Measurements from ENCODE around the gene PCK1.

The PCK1 gene

GRCh38 chr20:57589728-57590484 lies 29.0 kb downstream of the PCK1 start:
- no peak for DNase-seq

GRCh38 chr20:57590485-57591288 lies 29.8 kb downstream of the PCK1 start:
- no peak for DNase-seq

DNA sequence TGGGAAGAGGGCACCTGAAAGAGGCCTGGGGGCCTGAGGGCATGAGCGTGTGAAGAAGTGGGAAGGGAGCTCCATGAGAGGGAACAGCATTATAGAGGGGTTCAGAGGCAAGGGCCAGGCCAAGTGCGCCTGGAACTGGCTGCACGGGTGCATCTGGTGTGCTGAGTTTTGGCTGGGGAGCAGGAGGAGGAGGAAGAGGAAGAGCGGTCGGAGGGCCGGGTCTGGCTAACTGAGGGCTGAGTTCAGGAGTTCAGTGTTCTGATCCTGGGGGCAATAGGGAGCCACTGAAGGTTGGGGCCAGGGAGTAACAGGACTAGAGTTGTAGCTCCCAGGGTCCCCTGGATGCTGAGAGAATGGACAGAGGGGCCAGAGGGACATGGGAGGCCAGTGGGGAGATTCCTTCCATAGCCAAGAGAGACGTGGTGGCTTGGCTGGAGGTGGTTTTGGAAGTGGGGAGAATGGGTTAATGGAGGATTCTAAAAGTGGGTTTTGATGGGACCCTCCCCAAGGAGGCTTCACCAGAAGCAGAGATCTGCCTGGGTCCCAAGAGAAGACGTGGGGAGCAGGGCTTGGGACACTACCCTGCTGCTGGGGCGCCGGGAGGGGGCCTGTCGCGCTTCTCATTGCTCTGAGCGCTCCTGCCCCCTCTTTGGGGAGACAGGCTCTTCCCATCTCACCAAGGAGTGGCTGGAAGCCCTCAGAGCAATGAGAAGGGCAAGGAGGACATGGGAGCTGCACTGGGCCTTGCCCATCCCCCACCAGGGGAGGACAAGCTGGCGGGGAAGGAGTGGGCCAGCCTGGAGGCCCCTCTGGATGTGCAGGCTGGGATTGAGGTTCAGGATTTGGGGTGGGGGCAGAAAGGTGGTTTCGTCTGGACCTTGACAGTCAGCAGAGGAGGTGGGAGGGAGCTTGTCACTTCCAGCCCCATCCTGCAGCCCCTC lies 30.6 kb downstream of the PCK1 start:
- DNase-seq = no peak

DNA sequence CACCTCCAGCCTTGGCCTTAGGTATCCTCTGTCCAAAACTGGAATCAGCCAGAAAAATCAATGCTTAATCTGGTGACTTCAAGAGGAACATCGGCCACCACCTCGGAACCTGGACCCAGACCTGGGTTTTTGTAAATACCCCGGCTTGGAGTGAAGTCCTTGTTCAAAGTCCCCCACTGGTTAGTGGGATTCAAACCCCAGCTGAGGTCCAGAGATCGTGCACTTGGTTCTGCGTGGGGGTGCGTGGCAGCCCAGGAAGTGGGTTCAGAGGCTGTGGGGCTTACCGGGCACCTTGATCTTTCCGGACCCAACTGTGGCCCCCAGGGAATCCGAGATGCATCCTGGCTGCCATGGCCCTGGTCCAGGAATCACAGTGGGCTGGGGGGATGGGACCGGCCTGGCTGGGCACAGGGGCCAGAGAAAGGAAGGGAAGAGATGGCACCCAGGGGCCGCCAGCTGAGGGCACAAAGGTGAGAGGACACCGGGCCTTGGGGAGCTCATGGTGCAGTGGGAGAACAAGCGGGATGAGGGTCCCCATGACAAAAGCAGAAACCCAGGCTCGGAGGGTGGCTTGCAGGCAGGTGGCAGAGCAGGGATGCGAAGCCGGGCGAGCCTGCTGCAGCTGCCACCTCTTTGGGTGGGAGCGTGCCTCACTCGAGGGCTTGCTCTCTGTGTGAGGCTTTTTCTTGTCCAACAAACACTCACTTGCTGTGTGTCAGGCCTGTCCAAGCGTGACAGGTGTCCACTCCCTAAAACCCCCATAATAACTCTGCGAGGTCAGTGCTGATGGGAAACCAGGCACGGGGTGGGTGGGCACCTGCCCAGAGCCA lies 31.6 kb downstream of the PCK1 start:
- DNase-seq = no peak

GRCh38 chr20:57593134-57593886 lies 32.4 kb downstream of the PCK1 start:
- DNase-seq = no peak

- peak; percentile 38 to 41 for DNase-seq
Observed at GRCh38 chr20:57594092-57594951, 33.4 kb downstream of the PCK1 start.

DNA sequence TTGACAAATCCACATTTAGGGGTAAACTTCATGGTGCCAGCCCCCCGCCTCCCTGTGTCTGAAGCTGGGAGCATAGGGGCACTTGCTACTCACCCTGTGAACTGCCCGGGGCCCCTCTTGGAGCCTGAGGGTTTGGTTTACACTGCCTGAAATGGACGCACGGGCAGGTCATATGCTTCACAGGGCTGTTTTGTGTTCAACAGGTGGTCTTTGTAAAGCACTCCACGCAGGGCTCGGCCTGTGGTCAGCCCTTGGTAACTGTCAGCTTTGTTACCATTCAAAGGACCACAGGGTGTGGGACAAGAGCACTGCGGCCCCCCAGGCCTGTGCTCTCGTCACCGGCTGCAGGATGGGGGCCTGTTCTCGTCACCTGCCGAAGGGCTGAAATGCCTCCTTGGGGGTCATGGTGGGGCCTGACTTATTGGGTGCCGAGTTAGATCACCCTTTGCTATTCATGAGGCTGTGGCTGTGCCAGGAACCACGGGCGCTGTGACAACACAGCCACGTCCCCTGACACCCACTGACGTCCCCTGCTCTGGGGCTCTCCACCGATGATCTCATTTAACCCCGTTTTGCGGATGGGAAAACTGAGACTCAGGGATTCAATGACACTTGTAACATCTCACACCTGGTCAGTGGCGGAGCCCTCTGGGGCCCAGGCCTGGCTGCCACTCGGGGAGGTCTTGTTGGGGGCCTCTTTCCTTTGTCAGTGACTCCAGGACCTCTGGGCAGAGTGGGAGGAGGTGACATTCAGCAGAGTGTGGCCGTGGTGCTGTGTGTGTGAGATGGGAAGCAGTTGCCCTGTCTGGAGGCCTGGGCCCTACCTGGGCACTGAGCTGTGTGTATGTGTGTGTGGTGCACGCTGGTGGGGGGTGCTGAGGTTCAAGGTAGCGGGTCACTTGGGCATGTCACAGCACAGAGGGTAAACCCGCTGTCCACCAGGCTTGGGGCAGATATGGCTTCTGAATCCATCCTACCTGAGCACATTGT lies 34.4 kb downstream of the PCK1 start:
- DNase-seq = no peak

GRCh38 chr20:57596358-57596757 lies 35.4 kb downstream of the PCK1 start:
- no peak for DNase-seq

- peak; percentile 19 to 44 for DNase-seq
Observed at GRCh38 chr20:57596998-57597939, 36.4 kb downstream of the PCK1 start.

GRCh38 chr20:57598060-57598459 lies 37.1 kb downstream of the PCK1 start:
- DNase-seq = no peak

GRCh38 chr20:57598491-57598890 lies 37.6 kb downstream of the PCK1 start:
- no peak for DNase-seq

DNA sequence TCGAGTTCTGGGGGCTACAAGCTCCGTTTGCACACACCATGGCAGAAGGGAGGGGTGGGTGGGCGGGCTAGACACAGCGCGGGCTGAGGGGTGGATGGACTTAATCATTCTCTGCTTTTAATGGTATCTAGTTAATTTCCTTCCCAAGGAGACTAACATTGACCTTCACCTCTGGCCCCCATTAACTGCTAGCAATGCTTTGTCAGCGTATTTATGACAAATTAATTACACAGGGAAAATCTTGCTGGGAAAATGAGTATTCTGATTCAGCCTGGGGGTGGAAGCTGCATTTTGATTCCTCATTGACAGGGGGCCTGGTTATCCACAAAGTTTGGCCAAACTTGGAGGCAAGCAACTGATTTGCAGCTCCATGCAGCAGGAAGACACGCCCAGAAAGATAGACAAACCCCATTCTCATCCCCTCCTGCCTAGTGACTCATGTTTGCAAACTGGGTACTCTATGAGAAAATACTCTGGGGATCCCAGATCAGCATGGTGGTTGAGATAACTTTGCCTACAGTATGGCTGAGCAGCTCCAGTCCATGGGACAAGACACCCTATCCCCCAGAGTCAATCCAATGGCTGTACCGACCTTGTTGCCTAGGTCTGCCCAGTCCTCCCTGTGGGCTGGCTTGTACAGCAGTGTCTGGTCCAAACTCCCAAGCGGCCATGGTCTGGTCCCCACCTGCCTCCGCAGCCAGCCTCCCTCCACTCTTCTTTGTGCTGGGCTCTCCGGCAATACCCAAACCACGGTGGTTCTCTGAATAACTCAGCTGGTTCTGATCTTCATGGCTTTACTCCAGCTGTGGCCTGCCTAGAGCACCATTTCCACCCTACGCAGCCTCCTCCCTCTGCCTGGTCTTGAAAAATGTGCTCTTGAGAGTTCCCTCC lies 39.7 kb downstream of the PCK1 start:
- no peak for DNase-seq

- no peak for DNase-seq
Observed at GRCh38 chr20:57601211-57601570, 40.3 kb downstream of the PCK1 start.

- no peak for DNase-seq
Observed at GRCh38 chr20:57601737-57602136, 40.8 kb downstream of the PCK1 start.

- no peak for DNase-seq
Observed at GRCh38 chr20:57603120-57603519, 42.2 kb downstream of the PCK1 start.

DNA sequence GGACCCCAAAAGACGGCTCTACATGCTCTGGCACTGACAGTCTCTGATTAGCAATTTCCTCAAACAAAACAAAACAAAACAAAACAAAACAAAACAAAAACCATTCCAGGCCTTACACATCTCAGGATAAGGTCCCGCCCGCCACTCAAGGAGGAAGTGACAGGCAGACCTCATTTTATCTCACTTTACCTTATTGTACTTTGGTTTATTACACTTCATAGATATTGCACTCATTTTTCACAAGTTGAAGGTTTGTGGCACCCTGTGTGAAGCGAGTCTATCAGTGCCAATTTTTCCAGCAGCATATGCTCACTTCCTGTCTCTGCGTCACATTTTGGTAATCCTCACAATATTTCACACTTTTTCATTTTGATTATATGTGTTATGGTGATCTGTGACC lies 44.1 kb downstream of the PCK1 start:
- no peak for DNase-seq

- DNase-seq = no peak
Observed at GRCh38 chr20:57605878-57606277, 45.0 kb downstream of the PCK1 start.
